WI38 (cell line): Measurements from ENCODE around the gene CORO1C.
"Not testable (repeated sequence)": the region's sequence is repeated elsewhere in the genome, so short reads cannot be mapped to it uniquely, and the experiment has no call there.

Source experiments
- H3K4me3 ChIP-seq: 2 replicates; pipeline ENCODE4 v1.5.1; 2011; ENCODE audit warnings: low read depth, mild to moderate bottlenecking, control low read depth, low read length
- TF ChIP-seq, protein P1 (sequence below): IDR thresholded peaks from 2 replicates; pipeline ENCODE4 v1.5.1; 2012; ENCODE audit warnings: low read depth, mild to moderate bottlenecking, control low read depth, low read length

CORO1C gene

GRCh38 chr12:108752387-108752786 lies 21.1 kb upstream of the CORO1C start:
- no peak overlapping the region for H3K4me3 ChIP-seq
- TF ChIP-seq, protein P1, sequence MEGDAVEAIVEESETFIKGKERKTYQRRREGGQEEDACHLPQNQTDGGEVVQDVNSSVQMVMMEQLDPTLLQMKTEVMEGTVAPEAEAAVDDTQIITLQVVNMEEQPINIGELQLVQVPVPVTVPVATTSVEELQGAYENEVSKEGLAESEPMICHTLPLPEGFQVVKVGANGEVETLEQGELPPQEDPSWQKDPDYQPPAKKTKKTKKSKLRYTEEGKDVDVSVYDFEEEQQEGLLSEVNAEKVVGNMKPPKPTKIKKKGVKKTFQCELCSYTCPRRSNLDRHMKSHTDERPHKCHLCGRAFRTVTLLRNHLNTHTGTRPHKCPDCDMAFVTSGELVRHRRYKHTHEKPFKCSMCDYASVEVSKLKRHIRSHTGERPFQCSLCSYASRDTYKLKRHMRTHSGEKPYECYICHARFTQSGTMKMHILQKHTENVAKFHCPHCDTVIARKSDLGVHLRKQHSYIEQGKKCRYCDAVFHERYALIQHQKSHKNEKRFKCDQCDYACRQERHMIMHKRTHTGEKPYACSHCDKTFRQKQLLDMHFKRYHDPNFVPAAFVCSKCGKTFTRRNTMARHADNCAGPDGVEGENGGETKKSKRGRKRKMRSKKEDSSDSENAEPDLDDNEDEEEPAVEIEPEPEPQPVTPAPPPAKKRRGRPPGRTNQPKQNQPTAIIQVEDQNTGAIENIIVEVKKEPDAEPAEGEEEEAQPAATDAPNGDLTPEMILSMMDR = no peak

DNA sequence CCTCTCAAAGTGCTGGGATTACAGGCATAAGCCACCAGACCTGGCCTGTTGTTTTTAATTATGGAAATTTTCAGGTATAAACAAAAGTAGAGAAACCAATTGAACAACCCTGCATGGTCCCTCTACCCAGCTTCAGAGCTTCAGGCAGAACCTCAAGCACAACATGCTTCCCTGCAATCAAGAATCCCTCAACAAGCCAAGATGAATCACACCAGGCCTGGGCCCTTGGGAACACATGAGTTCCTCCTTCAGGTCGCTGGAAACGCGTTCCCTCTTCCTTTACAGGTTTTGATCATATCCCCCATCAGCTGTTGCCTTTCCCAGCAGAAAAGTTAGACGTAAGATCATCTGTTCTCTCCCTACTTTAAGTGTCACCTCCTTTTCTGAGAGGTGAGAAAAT lies 20.5 kb upstream of the CORO1C start:
- TF ChIP-seq, protein P1 = no peak
- no peak overlapping the region for H3K4me3 ChIP-seq

GRCh38 chr12:108751003-108751402 lies 19.7 kb upstream of the CORO1C start:
- not testable (repeated sequence) for H3K4me3 ChIP-seq

GRCh38 chr12:108750526-108750925 lies 19.2 kb upstream of the CORO1C start:
- TF ChIP-seq, protein P1 = no peak

GRCh38 chr12:108747563-108747962 lies 16.2 kb upstream of the CORO1C start:
- TF ChIP-seq, protein P1 = no peak

More at GRCh38 chr12:108750526-108750925, 19.2 kb upstream of the CORO1C start:
- H3K4me3 ChIP-seq = no peak overlapping the region

GRCh38 chr12:108745641-108746040 lies 14.3 kb upstream of the CORO1C start:
- H3K4me3 ChIP-seq = no peak overlapping the region
- TF ChIP-seq, protein P1 = no peak

More at GRCh38 chr12:108747563-108747962, 16.2 kb upstream of the CORO1C start:
- H3K4me3 ChIP-seq = no peak overlapping the region

GRCh38 chr12:108744021-108744897 lies 12.9 kb upstream of the CORO1C start:
- no peak overlapping the region for H3K4me3 ChIP-seq
- TF ChIP-seq, protein P1 = no peak
